Fibroblast of lung (primary cell): ENCODE data around the gene ADIRF.

Experiments
- CTCF ChIP-seq, 2 donors: IDR thresholded peaks in 1 of 2; conservative IDR thresholded peaks in 1 of 2; 1 replicate in 1 of 2; 2 replicates in 1 of 2; pipeline ENCODE4 v1.5.1; 2011 to 2012; ENCODE audit warnings: low read length in 2 of 2, control low read depth in 1 of 2, inconsistent platforms in 1 of 2, low read depth in 1 of 2, mild to moderate bottlenecking in 1 of 2
- EZH2 ChIP-seq: IDR thresholded peaks from 2 replicates; pipeline ENCODE4 v1.5.1; 2012; ENCODE audit warnings: low read length, control low read depth, mild to moderate bottlenecking; ENCODE audit errors: missing control alignments

- TF ChIP-seq CTCF (conservative IDR thresholded peaks at IDR 0.05 in 1 of 2, IDR thresholded peaks at IDR 0.05 in 1 of 2; ENCODE audit: low read depth in 1 of 2, low read length in 2 of 2), result no peak
- no peak for TF ChIP-seq EZH2
Observed at GRCh38 chr10:86958901-86959736, 9.2 kb upstream of the ADIRF start.
